D721Med (cell line): Measurements from ENCODE around the gene ST6GALNAC6.

ENCODE experiments used
- DNase-seq: peaks from one replicate; pipeline ENCODE4 v3.0.0; 2011; ENCODE audit warnings: low spot score; ENCODE audit not compliant: insufficient read length
- FAIRE-seq: peaks from 2 replicates; lab custom pipeline; 2011; peaks lifted over from hg19 to GRCh38; lab: Jason Lieb, UNC
- CTCF ChIP-seq: IDR thresholded peaks from 2 replicates; pipeline ENCODE4 v1.5.1; 2012; ENCODE audit warnings: mild to moderate bottlenecking, control low read depth; ENCODE audit not compliant: insufficient read depth; ENCODE audit errors: missing control alignments

Gene ST6GALNAC6

GRCh38 chr9:127854184-127854806 lies 45.1 kb downstream of the ST6GALNAC6 start, which contains the start of gene ENG:
TSS of gene ENG (minus strand) at chr9:127854658. CDS start at chr9:127854355, 303 bp downstream.
- DNase-seq, result no peak
- TF ChIP-seq CTCF, result no peak
- no peak for FAIRE-seq

- DNase-seq (no peak), FAIRE-seq (no peak)
- no peak for TF ChIP-seq CTCF
Observed at GRCh38 chr9:127853312-127854183, 45.9 kb downstream of the ST6GALNAC6 start.

DNA sequence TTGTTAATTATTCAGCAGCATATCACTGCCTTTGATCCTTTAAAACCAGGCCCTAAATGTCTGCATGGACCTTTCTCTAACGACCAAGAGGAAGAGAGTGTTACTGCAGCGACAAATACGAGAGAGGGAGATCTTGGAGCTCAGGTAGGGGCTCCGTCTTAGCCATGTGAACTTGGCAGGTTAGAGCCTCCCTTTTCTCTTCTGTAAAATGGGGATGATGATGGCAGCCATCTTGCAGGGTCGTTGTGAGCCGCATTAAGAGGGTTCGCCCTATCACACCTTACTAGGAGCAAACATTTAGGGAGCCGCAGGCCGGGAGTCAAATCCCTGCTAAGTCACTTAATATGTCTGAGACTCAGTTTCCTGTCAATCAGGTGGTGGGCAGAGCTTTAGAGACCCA lies 46.6 kb downstream of the ST6GALNAC6 start:
- FAIRE-seq, result no peak
- no peak for DNase-seq
- TF ChIP-seq CTCF, result no peak

DNA sequence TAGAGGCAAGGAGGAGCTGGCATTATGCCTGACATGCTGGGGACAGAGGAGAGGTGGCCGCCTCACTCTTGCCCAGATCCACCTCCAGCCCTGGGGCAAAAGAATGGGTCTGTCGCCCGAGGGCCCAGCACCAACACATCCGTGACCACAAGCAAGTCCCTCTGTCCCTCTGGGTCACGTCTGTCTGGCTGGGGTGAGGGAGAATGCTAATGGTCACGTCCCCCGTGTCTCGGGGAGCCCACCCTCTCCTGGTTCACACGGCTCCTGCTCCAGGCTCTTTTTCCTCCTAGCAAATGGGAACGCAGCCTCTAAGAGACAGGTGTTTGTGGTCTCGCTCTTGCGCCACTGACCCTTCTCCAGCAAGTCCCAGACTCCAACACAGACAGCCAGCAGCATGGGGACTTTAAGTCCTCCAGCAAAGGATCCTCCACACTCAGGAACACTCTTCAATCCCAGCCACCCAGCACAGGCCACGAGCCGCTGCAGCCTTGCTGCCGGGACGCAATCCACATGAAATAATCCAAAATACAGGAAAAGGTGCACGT lies 49.0 kb downstream of the ST6GALNAC6 start:
- FAIRE-seq (no peak), DNase-seq (no peak)
- TF ChIP-seq CTCF, result no peak

DNA sequence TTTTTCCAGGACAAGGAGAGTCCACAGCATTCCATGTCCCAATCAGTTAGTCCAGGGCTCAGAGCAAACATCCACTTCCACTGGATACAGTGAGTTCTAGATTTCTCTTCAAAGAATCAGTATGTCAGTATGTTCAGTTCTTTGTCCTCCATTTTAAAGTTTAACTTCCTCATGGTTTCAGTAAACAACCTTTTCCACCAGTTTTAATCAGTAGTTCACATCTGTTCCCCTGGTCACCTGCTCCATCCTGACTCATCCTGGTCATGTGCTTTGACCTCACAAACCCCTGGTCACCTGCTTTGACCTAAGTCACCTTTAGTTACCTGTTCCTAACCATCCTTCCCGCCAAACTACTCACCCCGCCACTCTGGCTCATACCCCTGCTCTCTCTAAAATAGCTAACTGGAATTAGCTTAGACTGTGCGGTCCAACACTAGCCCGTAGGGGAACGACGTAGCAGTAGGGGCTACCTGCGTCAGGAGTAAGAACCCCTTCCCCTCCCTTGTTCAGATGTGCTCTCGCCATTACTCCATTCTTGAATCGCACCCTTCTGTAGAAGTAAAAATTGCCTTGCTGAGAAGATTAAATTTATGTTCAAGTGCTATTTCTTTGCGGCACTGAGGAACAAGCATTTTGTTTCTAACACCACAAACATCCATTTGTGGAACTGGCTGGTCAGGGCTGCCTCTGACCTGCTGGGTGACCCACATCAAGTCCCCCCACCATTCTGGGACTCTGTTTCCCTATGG lies 50.5 kb downstream of the ST6GALNAC6 start:
- FAIRE-seq (no peak), DNase-seq (no peak)
- TF ChIP-seq CTCF, result no peak

- TF ChIP-seq CTCF, result no peak
- DNase-seq (no peak), FAIRE-seq (no peak)
Observed at GRCh38 chr9:127847833-127848755, 51.3 kb downstream of the ST6GALNAC6 start.
